ENCODE results near the gene FAM124A.

- TF ChIP-seq EZH2 (IDR thresholded peaks at IDR 0.05; ENCODE audit: low read depth) (no peak), CTCF (conservative IDR thresholded peaks at IDR 0.05) (no peak)
These were observed 83.2 kb downstream of the FAM124A start for GRCh38 chr13:51305271-51305967.

Data from PC-9 (cell line).